Heart left ventricle (tissue), 16 donors: Measurements from ENCODE around the gene PTPRM. TPM values are rescaled to one million over a fixed set of nuclear protein-coding genes. Genes with fewer than 3 reads are reported as not detected.

Experiments
- ATAC-seq, 4 donors: fragments of 200-7000 bp; cut with Tn5 transposase; one replicate each; pipeline ENCODE4 v1.9.1; 2020 to 2022; ENCODE audit warnings: moderate library complexity in 4 of 4, mild to moderate bottlenecking in 3 of 4, moderate number of reproducible peaks in 1 of 4
- DNase-seq, 5 donors: peaks; one replicate each; pipeline ENCODE4 v3.0.0-alpha.2; 2020
- H3K27ac ChIP-seq, 12 donors: fragments of 200-600 bp; sonication (generic) in 4 of 12; one replicate each; pipeline versions ENCODE4 v1.5.0 to v1.8.0; 2016 to 2022; ENCODE audit warnings: mild to moderate bottlenecking in 2 of 12
- H3K27me3 ChIP-seq, 9 donors: fragments of 200-600 bp; sonication (generic) in 2 of 9; one replicate each; pipeline versions ENCODE4 v1.5.1 to v1.8.0; 2016 to 2022; ENCODE audit warnings: mild to moderate bottlenecking in 3 of 9
- H3K36me3 ChIP-seq, 9 donors: fragments of 200-600 bp; sonication (generic) in 2 of 9; one replicate each; pipeline versions ENCODE4 v1.5.0 to v1.8.0; 2018 to 2022; ENCODE audit warnings: mild to moderate bottlenecking in 2 of 9
- H3K4me1 ChIP-seq, 12 donors: fragments of 200-600 bp; sonication (generic) in 4 of 12; one replicate each; pipeline versions ENCODE4 v1.5.0 to v1.8.0; 2016 to 2022; ENCODE audit warnings: mild to moderate bottlenecking in 3 of 12
- H3K4me3 ChIP-seq, 12 donors: fragments of 200-600 bp; sonication (generic) in 4 of 12; one replicate each; pipeline versions ENCODE4 v1.5.0 to v1.8.0; 2017 to 2022; ENCODE audit warnings: mild to moderate bottlenecking in 9 of 12, moderate library complexity in 4 of 12
- H3K9me3 ChIP-seq, 12 donors: fragments of 200-600 bp; sonication (generic) in 4 of 12; one replicate each; pipeline versions ENCODE4 v1.5.0 to v1.8.0; 2016 to 2022; ENCODE audit warnings: mild to moderate bottlenecking in 1 of 12
- CTCF ChIP-seq, 12 donors: fragments of 200-600 bp; sonication (generic) in 4 of 12; IDR thresholded peaks; one replicate each; pipeline versions ENCODE4 v1.5.0 to v1.8.0; 2018 to 2022; ENCODE audit warnings: antibody characterized with exemption in 12 of 12, mild to moderate bottlenecking in 5 of 12
- POLR2A ChIP-seq, 2 donors: fragments of 450-650 bp; IDR thresholded peaks; one replicate each; pipeline ENCODE4 v1.6.1; 2017; ENCODE audit warnings: antibody characterized with exemption in 2 of 2, mild to moderate bottlenecking in 2 of 2, moderate library complexity in 2 of 2
- WGBS, 4 donors: extraction: QIAGEN DNeasy Blood & Tissue Kit in 2 of 4; methylation state at CpG; one replicate each; pipeline versions ENCODE4 v1.1.5 to v1.1.7; 2013 to 2018; 5-methylcytosine and 5-hydroxymethylcytosine counted together
- intact Hi-C, 10 donors: fragments of 100-400 bp; cut with DNase I; formaldehyde crosslinking; loops; one replicate each; pipeline versions ENCODE4 v1.11.1 to v1.14.2; 2022
- polyA plus RNA-seq, 2 donors: library from polyadenylated mRNA; stranded (reverse); fragments of 200-250 nt; gene quantifications; one replicate each; pipeline ENCODE4 v1.2.3, GENCODE V29; 2013
- total RNA-seq, 9 donors: library from RNA; depleted of rRNA in 2 of 9; stranded (reverse); fragments of >200 nt in 2 of 9; fragmentation: NEBNext Ultra II Directional in 3 of 9; extraction: Animal tissue kit (Norgen Biotek cat#: 25700) in 3 of 9; gene quantifications; one replicate each; pipeline versions ENCODE4 v1.1.0 to v1.2.4, GENCODE V29; 2016 to 2023
- donor health status: ischemic (EF 13 %, LVEDD 7.1; RV severe dilation, severe dysfunction).
- donor health status: healthy with polysubstance abuse.
- donor health status: DM: no; HTN: yes; CAD: no.
- donor health status: DM: no; HTN: no; CAD: no.
- donor health status: ischemic (EF 25% LVEDD 6.9; RV normal size, moderate dysfunction).
- donor health status: ischemic (EF 25% LVEDD 5.7; RV mildly dilated, moderate dysfunction).
- donor health status: healthy.
- donor health status: DM: yes; HTN: yes; CAD: no.
- donor health status: ischemic (EF 35%, LVEDD 5.7; RV mildly dilated, moderate dysfunction).
- donor health status: nonischemic (EF 11% LVEDD 7.7; RV severe dilation, severe dysfunction).
- donor health status: DM: yes; HTN: yes; CAD: no.
- donor health status: PGD.
- donor health status: ischemic (EF 29% LVEDD 5.4; RV normal size, mild dysfunction).
- donor health status: nonischemic (EF 23%, LVEDD 6.1; RV moderate dilation, normal function).

Gene PTPRM
- total and polyA plus RNA-seq, 11 donors: 93.8 to 186 (median 123) TPM

GRCh38 chr18:8139891-8140406, 572.8 kb downstream of the PTPRM start:
- Histone ChIP-seq H3K27ac (peak overlapping the region; percentile 42 to 84 (median 68)), H3K9me3 (no peaks in the 10 kb centered on the region), H3K4me3 (no peak overlapping the region), H3K27me3 (no peaks in the 10 kb centered on the region), H3K36me3 (peaks cover 0 to 13% (median 0%) of the 10 kb centered on the region in 9 donors), H3K4me1 (peaks cover 9 to 57% (median 44%) of the 10 kb centered on the region in 12 donors)
- ATAC-seq (peak; percentile 34 to 75 (median 69)), DNase-seq (peak in 2 of 5 donors; percentile 30 to 68)
- 31 to 58% (median 50%) methylated on average over 7 of the region's 7 CpGs for WGBS, 4 donors
- intact Hi-C loops: loop anchor here in 2 of 10 donors (2.0 to 5.0 kb wide), 2 partner anchors 37 to 573 kb away; partner anchors contain the start of gene PTPRM (in 1 of the 2)
- TF ChIP-seq CTCF (IDR thresholded peaks at IDR 0.05): no peak
- TF ChIP-seq POLR2A (IDR thresholded peaks at IDR 0.05): no peak

- intact Hi-C loops: loop anchor here in 1 of 10 donors (5.0 kb wide), 1 partner anchor 574 kb away; the partner anchor contains the start of gene PTPRM
- Histone ChIP-seq H3K27ac (peak overlapping the region in 11 of 12 donors; percentile 36 to 84 (median 74)), H3K9me3 (peaks cover 0 to 7% (median 0%) of the 10 kb centered on the region in 12 donors), H3K36me3 (peaks cover 0 to 22% (median 0%) of the 10 kb centered on the region in 9 donors), H3K4me1 (peaks cover 9 to 57% (median 44%) of the 10 kb centered on the region in 12 donors), H3K4me3 (no peak overlapping the region), H3K27me3 (no peaks in the 10 kb centered on the region)
- no peak for TF ChIP-seq CTCF (IDR thresholded peaks at IDR 0.05)
- no peak for TF ChIP-seq POLR2A (IDR thresholded peaks at IDR 0.05)
- DNase-seq (peak in 3 of 5 donors; percentile 27 to 87 (median 40)), ATAC-seq (peak; percentile 81 to 88 (median 86))
- 39 to 52% (median 39%) methylated on average over 8 of the region's 8 CpGs for WGBS, 4 donors
Observed at GRCh38 chr18:8140841-8141501, 573.9 kb downstream of the PTPRM start.

DNA sequence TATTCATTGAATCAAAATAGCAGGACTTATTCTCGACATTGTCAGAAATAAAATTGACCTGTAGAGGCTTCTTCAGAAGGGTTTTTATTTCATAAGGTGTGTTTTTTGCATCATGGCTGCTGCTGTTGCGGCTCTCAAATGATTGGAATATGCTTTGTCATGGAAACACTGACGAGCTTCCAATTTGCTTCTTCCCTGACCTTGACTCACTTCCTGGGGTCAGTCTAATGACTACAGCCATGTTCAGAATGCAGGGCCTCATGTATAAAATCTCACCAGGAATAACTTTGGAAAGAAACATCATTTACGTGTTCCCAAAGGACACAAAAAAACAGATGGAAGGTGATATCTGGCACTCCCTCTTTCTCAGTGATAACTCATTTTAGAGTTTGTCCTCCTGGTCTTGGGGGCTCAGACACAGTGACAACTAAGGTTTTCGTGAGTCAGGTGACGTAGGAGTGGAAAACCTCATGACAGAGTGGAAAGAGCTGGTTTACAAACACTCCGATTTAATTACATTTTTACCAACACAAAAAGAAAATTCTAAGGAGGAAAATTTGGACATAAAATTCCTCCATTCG, 575.1 kb downstream of the PTPRM start:
- TF ChIP-seq POLR2A (IDR thresholded peaks at IDR 0.05) (no peak), CTCF (IDR thresholded peaks at IDR 0.05) (no peak)
- peaks cover 0 to 19% (median 2%) of the 10 kb centered on the region in 12 donors for H3K9me3 ChIP-seq
- intact Hi-C loops: loop anchor here in 1 of 10 donors (5.0 kb wide), 1 partner anchor 575 kb away; the partner anchor contains the start of gene PTPRM
- H3K4me3 ChIP-seq: no peak overlapping the region
- ATAC-seq (peak in 2 of 4 donors; percentile 19 to 56), DNase-seq (no peak)
- WGBS, 4 donors: 52 to 65% (median 62%) methylated on average over 8 of the region's 8 CpGs
- no peaks in the 10 kb centered on the region for H3K27me3 ChIP-seq
- H3K36me3 ChIP-seq: peaks cover 0 to 23% (median 0%) of the 10 kb centered on the region in 9 donors
- peaks cover 9 to 57% (median 44%) of the 10 kb centered on the region in 12 donors for H3K4me1 ChIP-seq
- peak overlapping the region; percentile 25 to 84 (median 60) for H3K27ac ChIP-seq

DNA sequence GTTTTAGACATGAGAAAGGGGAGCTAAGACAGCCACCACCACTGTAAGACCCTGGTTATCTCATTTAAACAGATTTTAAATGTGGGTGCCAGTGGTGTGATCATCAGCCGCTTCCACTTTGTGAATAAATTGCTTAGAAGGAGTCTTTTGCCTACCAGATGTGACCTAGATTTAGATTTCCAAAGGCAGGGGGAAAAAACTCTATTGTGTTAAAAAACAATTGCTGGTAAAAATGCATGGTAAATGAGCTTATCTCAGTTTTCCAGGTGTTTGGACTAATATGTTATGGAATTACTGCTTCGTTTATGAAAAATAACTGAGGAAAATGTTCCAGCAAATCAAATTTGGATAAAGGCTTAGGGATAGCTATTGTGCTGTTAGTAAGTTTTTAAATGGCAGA, 575.8 kb downstream of the PTPRM start:
- WGBS, 4 donors: 48 to 63% (median 59%) methylated on average over 2 of the region's 2 CpGs
- peaks cover 0 to 23% (median 0%) of the 10 kb centered on the region in 9 donors for H3K36me3 ChIP-seq
- DNase-seq (no peak), ATAC-seq (peak in 1 of 4 donors; percentile 14)
- peaks cover 0 to 19% (median 2%) of the 10 kb centered on the region in 12 donors for H3K9me3 ChIP-seq
- H3K4me3 ChIP-seq: no peak overlapping the region
- H3K4me1 ChIP-seq: peaks cover 9 to 57% (median 44%) of the 10 kb centered on the region in 12 donors
- intact Hi-C loops: loop anchor here in 1 of 10 donors (5.0 kb wide), 1 partner anchor 576 kb away; the partner anchor contains the start of gene PTPRM
- H3K27me3 ChIP-seq: no peaks in the 10 kb centered on the region
- no peak for TF ChIP-seq CTCF (IDR thresholded peaks at IDR 0.05)
- no peak for TF ChIP-seq POLR2A (IDR thresholded peaks at IDR 0.05)
- H3K27ac ChIP-seq: peak overlapping the region; percentile 25 to 84 (median 55)
